Measurements from ENCODE around the gene SERPINA12. TPM values are rescaled to one million over a fixed set of nuclear protein-coding genes. Genes with fewer than 3 reads are reported as not detected.

The SERPINA12 gene
- total RNA-seq, 1 donor from 2014 or later = not detected

- Mint-ChIP-seq H3K4me3 (no peak overlapping the region), H3K36me3 (no peaks in the 10 kb centered on the region), H3K27ac (no peak overlapping the region), H3K27me3 (ENCODE audit: low read depth) (peaks cover 41% of the 10 kb centered on the region), H3K4me1 (no peaks in the 10 kb centered on the region), H3K9me3 (peaks cover 3% of the 10 kb centered on the region)
- DNase-seq (ENCODE audit: low spot score in 2 of 2, unreplicated experiment in 2 of 2) = no peak
- TF ChIP-seq CTCF (IDR thresholded peaks at IDR 0.05; ENCODE audit: unreplicated experiment) = no peak
These were observed 68.1 kb downstream of the SERPINA12 start for GRCh38 chr14:94441130-94441529.

GRCh38 chr14:94439453-94440057, 69.7 kb downstream of the SERPINA12 start:
- H3K4me3 Mint-ChIP-seq = no peak overlapping the region
- H3K4me1 Mint-ChIP-seq = no peaks in the 10 kb centered on the region
- TF ChIP-seq CTCF (IDR thresholded peaks at IDR 0.05; ENCODE audit: unreplicated experiment) = no peak
- no peaks in the 10 kb centered on the region for H3K36me3 Mint-ChIP-seq
- peaks cover 12% of the 10 kb centered on the region for H3K9me3 Mint-ChIP-seq
- peaks cover 46% of the 10 kb centered on the region for H3K27me3 Mint-ChIP-seq (ENCODE audit: low read depth)
- H3K27ac Mint-ChIP-seq = no peak overlapping the region
- no peak for DNase-seq (ENCODE audit: low spot score in 2 of 2, unreplicated experiment in 2 of 2)

Other genes with a start within 250 kb of the SERPINA12 start
- not detected in 3 replicates for gene SERPINA10, start 216.2 kb downstream of the SERPINA12 start, total RNA-seq
- gene SERPINA6, start 186.1 kb downstream of the SERPINA12 start, total RNA-seq = not detected in 3 replicates
- not detected in 3 replicates for gene SERPINA2, start 142.8 kb downstream of the SERPINA12 start, total RNA-seq
- 0.58 to 1.7 TPM (median 1.2 TPM) in 3 replicates for gene SERPINA1, start 120.9 kb downstream of the SERPINA12 start, total RNA-seq
- gene SERPINA11, start 56.7 kb downstream of the SERPINA12 start, total RNA-seq = not detected in 3 replicates
- gene SERPINA9, start 33.3 kb downstream of the SERPINA12 start, total RNA-seq = not detected in 3 replicates
- gene SERPINA4, start 52.0 kb upstream of the SERPINA12 start, total RNA-seq = not detected in 3 replicates
- 0.16 to 0.44 TPM (median 0.29 TPM) in 3 replicates for gene SERPINA5, start 72.0 kb upstream of the SERPINA12 start, total RNA-seq
- 0.11 to 0.29 TPM in 2 of 3 replicates, not detected in the other for gene SERPINA3, start 102.9 kb upstream of the SERPINA12 start, total RNA-seq